Activated effector memory CD4-positive, alpha-beta T cell treated with Interleukin-2 at 50 U/mL for 16 hours (primary cell): ENCODE data around the gene RWDD4.
"Not testable (repeated sequence)": the region's sequence is repeated elsewhere in the genome, so short reads cannot be mapped to it uniquely, and the experiment has no call there.

Source experiments
- DNase-seq: peaks from one replicate; pipeline ENCODE4 v3.0.0-alpha.2; 2020

The RWDD4 gene

DNA sequence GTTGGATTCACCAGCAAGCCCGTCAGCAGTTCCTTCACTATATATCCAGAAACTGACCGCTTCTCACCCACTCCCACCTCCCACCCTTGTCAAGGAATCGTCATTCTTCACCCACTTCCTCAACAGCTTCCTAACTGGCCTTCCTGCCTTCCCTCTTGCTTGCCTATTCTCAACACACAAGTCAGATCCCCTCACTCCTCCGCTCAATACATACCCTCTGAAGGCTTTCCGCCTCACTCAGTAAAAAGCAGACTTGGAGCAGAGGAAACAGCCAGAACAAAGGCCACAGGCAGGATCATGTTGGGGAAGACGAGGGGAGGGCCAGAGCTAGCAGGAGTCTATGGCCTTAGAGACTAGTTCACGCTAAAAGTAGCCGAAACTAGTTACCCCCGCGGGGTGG, 23.7 kb downstream of the RWDD4 start:
- no peak for DNase-seq

DNA sequence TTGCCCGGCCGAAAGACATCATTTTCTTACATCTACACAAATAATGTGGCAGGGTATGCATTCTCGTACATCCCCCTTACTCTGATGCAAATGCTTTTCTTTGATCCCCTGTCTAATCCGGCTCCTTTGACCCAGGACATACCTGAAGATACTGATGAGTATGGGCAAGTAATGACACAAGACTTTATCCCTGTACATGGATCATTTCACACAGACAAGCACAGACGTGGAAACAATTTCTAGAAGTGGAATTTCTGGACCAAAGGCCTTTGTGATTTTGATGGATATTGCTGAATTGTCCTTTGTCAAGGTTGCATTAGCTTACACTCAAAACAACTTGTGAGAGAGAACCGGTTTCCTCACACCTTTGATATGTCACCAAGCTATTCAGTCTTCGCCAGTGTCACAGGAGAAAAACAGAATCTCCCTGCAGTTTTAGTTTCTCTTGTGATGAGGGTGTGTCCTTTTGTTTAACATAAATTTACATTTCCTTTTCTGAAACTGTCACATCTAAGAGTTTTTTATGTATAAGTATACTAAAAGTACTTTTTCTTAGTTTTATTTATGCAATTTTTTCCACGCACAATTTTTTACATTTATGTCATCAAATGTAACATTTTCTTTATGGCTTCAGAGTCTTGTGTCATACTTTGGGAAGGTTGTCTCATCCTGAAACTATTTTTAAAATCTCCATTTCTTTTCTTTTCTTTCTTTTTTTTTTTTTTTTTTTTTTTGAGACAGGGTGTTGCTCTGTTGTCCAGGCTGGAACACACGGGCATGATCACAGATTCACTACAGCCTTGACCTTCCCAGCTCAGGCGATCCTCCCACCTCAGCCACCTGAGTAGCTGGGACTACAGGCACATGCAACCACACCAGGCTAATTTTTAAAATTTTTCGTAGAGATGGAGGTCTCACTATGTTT, 25.2 kb downstream of the RWDD4 start:
- DNase-seq: no peak

DNA sequence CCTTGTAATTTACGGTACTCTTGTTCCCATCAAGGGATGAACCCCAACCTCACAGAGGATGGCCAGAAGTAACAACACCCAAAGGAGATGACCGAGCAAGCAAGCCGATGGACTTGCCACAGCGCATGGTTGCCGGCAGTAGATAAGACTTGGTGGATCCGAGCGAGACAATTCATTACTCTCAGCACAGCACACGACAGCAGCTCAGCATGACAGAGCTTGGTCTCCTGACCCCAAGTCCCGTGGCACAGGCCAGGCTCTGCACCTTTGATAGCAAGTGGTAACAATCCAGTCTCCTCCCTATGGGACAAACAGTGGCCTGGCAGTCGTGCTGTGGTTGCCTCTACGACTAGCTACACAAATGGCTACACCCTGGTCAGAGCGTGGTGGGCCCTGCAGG, 26.3 kb downstream of the RWDD4 start:
- no peak for DNase-seq

DNA sequence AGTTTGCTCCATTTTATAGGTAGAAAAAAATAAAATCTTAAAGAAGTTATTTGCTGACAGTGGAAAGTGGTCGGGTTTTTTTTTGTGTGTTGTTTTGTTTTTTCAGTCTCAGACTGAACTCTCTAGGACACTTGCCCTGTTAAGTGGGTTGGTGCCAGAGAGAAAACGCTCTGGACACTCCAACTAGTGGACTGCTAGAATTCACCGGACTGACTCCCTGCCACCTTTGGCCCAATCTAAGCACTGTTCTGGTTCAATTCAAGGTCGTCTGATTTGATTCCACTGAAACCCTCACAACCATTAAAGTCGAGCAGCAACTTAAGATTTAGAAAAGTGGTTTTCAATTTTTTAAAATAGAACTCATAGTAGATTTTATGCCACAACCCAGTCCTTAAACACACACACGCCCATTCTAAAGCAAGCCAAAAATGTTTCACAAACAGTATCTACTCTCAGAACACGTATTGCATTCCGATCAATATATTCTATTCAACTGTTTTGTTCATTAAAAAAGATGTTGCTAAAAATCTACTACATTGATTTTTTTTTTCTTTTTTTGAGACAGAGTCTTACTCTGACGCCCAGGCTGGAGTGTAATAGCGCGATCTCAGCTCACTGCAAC, 27.3 kb downstream of the RWDD4 start:
- no peak for DNase-seq

DNA sequence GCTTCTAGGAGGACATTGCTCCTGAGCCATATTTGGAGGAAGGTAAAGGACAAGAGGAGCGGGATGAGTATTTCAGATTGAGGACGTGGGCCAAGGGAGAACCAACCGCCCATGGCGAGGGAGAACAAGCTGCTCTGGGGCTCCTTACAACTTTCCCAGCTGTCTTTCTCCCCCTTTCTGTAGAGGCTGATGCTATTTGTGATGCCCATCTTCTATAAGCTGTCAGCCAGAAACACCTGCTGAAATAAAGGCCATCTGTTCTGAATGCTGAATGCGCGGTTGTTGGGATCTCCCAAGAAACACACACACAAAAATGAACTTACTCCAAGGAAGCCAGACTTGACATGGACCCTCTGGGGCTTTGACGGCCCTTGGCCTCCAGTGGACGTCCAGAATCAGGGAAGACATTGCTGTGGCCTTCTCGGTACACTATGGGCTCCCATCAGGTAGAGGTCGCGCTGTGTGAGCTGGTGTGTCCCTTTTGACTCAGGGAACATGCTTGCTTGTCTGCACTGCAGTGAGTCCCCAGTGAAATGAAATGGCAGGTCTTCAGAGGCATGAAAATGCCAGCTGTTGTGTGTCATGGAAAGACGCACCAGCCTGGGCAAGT, 30.9 kb downstream of the RWDD4 start:
- no peak for DNase-seq

DNA sequence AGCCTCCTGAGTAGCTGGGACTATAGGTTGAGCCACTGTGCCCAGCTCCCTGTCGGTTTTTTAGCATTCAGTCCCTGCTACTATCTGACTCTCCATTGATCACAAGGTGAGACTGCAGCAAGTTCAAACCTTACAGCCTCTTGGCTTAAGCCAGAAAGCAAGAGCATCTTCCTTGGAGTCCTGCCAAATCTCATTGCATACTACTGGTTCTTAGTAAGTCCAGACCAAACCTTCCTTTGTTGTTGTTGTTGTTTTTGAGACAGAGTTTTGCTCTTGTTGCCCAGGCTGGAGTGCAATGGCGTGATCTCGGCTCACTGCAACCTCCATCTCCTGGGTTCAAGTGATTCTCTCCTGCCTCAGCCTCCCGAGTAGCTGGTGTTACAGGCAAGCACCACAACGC, 31.7 kb downstream of the RWDD4 start:
- not testable (repeated sequence) for DNase-seq

DNA sequence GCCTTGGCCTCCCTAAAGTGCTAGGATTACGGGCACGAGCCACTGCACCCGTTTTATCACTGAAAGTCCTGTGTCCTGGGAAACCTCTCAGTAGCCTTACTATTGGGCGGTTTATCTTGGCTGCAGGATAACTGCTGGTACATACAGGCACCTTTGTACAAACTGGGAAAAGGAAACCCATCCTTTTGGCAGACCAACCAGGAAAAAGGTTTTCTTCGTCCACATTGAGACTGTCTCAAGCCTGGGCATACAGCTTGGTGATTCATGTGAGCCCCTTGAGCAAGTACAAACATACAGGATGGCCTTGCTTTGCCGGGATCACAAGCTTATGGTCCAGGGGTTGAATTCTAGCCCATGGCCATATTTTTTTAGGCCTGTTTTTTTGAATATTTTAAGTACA, 32.8 kb downstream of the RWDD4 start:
- no peak for DNase-seq

DNA sequence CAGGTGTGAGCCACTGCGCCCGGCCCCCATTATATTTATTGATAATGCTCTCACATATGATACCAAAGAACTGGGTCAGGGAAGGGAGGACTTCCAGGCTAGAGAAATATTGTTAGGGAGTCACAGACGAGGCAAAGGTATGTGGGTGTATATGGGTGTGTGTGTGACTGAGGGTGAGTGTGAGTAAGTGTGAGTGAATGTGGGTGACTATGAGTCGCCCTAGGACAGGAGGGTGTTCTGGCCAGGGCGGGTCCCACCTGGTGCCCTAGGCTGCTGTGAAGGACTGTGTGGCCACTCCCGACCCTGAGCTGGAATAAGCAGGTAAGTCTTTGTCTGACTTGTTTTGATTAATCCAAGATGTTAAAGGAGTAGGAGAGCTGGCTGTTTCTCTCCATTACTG, 34.4 kb downstream of the RWDD4 start:
- DNase-seq: no peak

DNA sequence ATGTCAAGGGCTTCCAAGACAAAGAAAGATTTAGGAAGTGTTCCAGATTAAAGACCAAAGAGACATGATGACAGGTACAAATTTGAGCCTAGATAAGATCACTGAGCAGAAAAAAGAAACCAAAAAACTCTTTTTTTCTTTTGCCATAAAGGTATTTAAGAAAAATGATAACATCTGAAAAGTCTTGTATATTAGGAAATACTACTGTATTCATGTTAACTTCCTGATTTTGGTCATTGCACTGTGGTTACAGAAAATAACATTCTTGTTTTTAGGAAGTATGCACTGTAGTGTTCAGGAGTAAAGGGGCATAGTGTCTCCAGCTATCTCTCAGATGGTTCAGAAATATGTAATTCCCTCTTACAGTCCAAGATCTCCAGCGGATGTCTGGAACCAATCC, 37.1 kb downstream of the RWDD4 start:
- no peak for DNase-seq

DNA sequence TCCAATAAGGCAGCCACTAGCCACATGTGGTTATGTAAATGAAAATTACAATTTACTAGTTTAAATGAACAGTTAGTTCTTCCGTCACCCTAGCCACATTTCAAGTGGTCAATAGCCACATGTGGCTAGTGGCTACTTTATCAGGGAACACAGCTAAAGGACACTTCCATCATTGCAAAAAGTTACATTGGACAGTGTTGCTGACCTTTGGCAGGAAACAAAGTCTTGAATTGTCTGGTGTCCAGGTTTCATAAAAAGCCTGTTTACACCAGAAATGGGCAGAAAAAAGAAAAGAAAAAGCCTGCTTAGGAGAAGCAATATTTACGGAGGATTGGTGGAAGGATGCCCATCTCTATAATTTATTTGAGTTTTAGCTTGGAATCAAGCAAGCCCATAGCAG, 38.6 kb downstream of the RWDD4 start:
- DNase-seq: no peak

DNA sequence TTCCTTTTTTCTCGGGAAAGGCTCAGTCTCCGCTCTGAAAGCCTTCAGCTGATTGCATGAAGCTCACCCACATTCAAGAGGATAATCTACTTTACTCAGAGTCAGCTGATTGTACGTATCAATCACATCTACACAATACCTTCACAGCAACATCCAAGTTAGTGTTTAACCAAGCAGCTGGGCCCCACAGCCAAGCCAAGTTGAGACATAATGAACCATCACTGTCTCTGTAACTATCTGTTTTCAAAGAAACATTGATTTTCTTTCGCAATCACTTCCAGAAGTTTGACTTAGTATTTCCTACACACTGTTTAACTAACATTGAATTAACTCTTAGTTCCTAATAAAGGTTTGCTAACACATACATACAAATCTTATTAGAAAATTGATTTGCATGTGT, 40.3 kb downstream of the RWDD4 start:
- DNase-seq: no peak

DNA sequence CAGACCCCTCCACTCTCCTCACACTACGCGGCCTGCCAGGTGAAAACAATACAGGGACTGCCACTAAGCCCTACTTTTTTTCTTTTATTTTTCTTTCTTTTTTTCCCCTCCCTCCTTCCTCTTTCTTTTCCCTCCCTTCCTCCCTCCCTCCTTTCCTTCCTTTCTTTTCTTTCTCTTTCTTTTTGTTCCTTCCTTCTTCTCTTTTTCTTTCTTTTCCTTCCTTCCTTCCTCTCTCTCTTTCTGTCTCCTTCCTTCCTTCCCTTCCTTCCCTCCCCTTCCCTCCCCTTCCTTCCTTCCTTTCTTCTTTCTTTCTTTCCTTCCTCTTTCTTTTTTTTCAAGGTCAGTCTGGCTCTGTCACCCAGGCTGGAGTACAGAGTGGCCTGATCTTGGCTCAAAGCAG, 41.9 kb downstream of the RWDD4 start:
- DNase-seq: no peak

DNA sequence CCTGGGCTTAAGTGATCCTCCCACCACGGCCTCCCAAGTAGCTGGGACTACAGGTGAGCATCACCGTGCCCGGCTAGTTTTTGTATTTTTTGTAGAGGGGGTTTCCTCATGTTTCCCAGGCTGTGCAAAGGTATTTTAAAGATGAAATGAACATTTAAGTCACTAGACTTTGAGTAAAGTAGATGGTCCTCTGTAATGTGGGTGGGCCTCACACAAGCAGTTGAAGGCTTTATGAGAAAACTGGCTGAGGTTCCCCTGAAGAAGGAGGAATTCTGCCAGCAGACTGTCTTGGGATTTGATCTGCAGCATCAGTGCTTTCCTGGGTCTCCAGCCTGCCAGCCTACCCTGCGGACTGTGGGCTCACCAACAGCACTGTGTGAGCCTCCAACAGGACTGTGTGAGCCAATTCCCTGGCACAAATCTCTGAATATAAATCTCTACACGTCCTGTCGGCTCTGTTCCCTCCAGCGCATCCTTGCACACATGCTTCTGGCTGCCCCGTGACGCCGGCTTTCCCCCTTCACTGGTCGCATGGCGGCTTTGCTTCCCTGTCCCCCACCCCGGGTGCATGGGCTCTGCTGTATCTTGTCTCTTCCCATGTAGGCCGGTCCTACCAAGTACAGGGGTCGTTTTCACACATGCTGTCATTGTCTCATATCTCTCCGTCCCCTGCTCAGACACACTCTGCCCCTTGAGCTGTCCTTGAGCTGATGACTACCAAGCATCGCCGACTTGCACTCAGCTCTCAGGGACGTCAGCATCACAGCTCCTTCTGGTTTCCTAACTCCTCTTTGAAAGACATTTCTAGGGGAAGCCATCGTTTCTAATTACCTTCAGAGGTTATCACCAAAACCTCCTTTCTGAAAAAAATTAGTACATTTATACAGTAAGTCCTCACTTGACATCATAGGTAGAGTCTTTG, 46.4 kb downstream of the RWDD4 start:
- DNase-seq: no peak

DNA sequence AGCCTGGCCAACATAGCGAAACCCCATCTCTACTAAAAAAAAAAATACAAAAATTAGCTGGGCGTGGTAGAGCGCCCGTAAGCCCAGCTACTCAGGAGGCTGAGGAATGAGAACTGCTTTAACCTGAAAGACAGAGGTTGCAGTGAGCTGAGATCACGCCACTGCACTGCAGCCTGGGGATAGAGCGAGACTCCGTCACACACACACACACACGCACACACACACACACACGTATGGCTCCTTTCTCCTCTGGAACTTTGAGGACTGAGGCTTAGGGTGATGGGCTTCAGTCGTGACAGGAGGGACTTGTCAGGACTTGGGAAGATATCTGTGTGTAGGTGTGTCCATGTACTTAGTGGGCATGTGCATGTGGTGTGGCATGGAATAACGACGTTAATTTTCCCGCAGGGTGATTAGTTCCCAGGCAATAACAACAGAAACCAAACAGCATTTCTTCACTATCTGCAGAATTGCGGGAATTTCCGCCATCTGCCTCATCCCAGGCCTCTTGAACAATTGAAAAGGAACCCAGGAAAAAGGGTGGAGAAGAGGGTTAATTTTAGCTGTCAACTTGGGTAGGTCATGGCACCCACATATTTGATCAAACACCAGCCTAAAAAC, 47.7 kb downstream of the RWDD4 start:
- no peak for DNase-seq

DNA sequence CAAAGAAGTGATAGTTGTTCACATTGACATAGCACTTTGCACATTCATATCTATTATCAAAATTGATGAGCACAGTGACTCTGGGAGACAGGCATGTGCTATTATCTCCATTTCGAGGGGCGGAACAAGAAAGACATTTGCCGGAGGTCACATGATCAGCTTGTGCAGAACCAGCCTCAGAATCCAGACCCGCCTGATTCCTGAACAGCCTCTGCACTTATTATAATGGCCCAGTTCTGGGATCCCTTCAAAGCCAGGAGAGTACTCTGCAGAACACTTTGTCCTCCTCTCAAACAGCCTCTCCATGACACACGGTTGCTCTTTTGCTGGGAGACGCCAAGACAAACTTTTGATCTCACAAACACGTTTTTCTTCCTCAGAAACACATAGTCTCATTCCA, 48.4 kb downstream of the RWDD4 start:
- DNase-seq: no peak

DNA sequence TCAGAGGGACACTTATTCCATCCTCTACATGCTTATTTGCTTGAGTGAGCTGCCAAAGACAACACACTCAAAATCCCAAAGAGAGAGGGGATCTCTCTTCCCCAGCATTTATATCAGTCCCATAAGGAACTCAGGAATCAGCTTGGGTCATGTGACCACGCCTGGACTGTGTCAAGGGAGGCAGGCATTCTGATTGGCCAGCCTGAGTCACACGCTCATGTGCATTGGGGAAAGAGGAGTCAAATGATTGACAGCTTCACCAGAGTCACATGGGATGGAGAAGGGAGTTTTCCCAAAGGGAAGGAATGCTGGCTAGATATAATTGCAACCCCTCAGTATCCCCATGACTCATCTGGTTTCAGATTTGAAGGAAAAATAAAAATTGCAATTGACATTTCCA, 49.0 kb downstream of the RWDD4 start:
- no peak for DNase-seq

DNA sequence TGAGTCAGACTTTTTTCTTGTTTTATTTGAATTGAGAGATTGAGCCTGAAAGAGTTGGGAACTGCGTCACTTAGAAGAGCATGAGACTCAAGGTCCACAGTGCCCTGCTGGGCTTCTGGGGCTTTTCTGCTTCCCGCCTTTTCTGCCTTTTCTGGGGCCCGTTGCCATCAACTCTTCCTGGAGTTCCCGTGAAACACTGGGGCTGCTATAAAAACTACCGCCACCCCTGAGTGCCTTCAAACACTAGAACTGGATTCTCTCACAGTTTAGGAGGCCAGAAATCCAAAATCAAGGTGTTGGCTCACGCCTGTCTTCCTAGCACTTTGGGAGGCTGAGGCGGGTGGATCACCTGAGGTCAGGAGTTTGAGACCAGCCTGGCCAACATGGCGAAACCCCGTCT, 49.8 kb downstream of the RWDD4 start:
- DNase-seq: no peak

DNA sequence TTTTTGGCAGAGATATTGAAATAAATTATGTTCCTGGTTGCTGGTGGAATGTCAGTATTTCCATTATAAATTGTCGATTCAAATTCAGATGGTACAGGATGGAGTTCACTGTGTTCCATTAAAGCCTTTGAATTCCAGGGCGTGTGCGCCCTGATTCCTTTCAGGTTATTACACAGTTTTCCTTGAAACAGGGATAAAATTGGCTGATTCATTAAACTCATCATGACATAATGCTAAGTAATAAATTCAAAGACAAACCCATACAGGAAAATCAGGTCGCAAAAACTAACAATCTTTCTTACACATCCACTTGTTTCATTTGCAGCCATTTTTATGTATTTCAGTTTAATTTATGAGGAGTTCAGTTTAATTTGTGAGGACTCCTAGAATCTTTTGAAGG, 51.1 kb downstream of the RWDD4 start:
- no peak for DNase-seq

DNA sequence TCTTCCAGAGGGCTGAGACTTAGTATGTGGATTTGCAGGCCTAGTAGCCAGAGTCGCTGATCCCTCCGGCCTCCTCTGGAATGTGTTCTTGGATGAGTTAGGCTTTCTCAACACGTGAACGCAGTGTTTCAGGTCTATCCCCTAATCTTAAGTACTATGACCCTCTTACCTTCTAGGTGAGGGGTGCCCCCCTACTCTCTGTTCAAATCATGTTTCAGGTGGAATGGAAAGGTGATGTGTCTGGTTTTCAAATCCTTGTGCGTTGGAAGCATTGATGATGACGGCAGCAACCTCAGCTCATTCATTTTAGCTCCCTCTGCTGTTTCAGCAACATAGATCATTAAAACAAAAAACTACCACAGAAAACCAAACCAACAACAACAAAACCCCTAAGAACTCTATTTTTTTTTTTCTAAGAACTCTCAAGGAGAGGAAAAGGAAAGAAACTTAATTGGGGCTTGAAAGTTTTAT, 56.4 kb downstream of the RWDD4 start:
- DNase-seq: no peak

DNA sequence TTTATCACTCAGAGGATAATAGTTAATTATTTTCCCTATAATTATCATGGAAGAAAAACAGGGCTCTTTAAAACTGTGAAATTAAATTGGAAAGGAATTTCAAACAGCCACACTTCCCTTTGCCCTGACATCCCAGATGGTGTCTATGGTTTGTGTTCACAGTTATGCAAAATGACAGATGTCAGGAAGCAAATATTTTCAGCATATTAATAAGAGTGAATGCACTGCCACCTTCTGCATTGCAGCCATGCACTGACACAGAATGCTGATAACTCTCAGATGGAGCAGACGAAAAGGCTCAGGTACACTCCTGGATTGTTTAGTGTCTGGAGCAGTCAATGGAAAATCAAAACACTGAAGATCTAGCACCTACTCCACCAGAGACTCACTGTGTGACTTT, 57.6 kb downstream of the RWDD4 start:
- DNase-seq: no peak

DNA sequence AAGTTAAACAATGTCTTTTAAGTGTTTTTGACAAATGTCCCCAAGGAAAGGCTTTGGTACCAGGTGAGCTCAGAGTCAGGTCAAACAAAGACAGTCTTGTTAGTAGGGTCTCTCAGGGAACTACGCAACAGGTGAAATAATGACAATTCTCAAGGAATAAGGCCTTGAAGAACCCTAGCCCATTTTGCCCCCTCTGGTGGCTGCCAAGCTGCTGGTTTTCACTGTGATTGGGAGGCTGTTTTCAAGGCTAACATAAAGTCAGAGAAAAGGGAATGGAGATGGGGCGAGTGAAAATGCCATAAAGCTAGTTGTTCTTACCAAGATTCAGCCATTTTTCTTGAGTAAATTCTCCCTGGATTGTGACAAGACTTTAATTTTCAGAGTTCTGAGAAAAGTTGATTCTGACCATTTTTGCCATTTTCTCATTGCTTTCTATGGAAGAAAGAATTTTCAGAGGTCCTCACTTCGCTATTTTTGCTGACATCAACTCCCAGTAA, 58.7 kb downstream of the RWDD4 start:
- DNase-seq: no peak

DNA sequence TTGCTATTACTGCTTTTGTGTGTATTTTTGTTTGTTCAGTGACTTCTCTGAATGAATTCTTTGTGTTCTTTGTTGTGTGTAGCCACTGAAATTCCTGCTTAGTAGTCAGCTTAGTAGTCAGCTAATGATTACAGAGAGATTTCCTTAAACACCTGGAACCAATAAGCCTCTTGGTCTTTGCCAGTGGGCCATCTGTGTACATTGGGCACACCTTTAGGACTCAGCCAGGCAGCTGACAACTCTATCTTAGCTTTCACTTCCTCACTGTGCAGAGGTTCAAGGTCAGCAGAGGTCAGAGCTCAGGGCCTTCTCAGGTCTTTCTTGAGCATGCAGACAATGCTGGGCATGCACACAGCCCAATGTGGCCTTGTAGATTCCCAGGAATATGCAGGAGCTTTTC, 59.3 kb downstream of the RWDD4 start:
- no peak for DNase-seq
